HCT116 (cell line): Measurements from ENCODE around the gene ATG16L1. TPM values are rescaled to one million over a fixed set of nuclear protein-coding genes. Genes with fewer than 3 reads are reported as not detected.

ENCODE experiments used
- ATAC-seq: fragments of 200-7000 bp; cut with Tn5 transposase; 2 replicates; pipeline ENCODE4 v1.9.1; 2020; ENCODE audit warnings: mild to moderate bottlenecking, moderate library complexity
- BruUV-seq: library from RNA; stranded (reverse); fragments of 400-500 nt; replicated peaks from 2 replicates; lab custom pipeline; 2021; lab: Mats Ljungman, UMichigan
- CTCF ChIA-PET: fragments of 300-600 bp; sonication (Branson Sonifier 250); formaldehyde crosslinking; loops from one replicate; lab custom pipeline; 2021; ENCODE audit warnings: antibody characterized with exemption; lab: Charles Lee
- POLR2A ChIA-PET: fragments of 300-600, 350-600 bp; sonication (Branson Sonifier 250); formaldehyde crosslinking; loops from one replicate; lab custom pipeline; 2021; ENCODE audit warnings: antibody characterized with exemption; lab: Charles Lee
- RAD21 ChIA-PET, 2 experiments: fragments of 300-600 bp; sonication (Branson Sonifier 250); formaldehyde crosslinking; loops; one replicate each; lab custom pipeline; 2023; ENCODE audit warnings: low total read pairs in 2 of 2; ENCODE audit not compliant: uncharacterized antibody in 2 of 2, unreplicated experiment in 2 of 2, low non-redundant PET in 1 of 2; lab: Charles Lee
- DNase-seq: peaks from one replicate; pipeline ENCODE4 v3.0.0-alpha.2; 2010; ENCODE audit warnings: low read depth, low spot score
- H2AFZ ChIP-seq: fragments of 200-600 bp; shearing (Covaris generic), sonication (generic); 2 replicates; pipeline ENCODE4 v1.6.1; 2017; ENCODE audit warnings: low read depth, mixed run types, mixed read lengths, antibody characterized with exemption, low read length; ENCODE audit not compliant: poor library complexity, severe bottlenecking
- H3K27ac ChIP-seq: 2 replicates; pipeline ENCODE4 v1.5.1; 2012; ENCODE audit warnings: low read depth, low read length
- H3K27me3 ChIP-seq: fragments of 200-600 bp; sonication (generic); 2 replicates; pipeline ENCODE4 v1.6.1; 2016; ENCODE audit warnings: mixed run types, low read length, mixed read lengths; ENCODE audit not compliant: insufficient read depth
- H3K36me3 ChIP-seq, 2 experiments: fragments of 200-500 bp in 1 of 2; fragments of 200-600 bp in 1 of 2; sonication (Bioruptor generic) in 1 of 2; sonication (generic) in 1 of 2; 2 replicates each; pipeline versions ENCODE4 v1.5.1 to v1.6.1; 2014 to 2016; ENCODE audit warnings: low read length in 2 of 2, inconsistent platforms in 1 of 2, mixed read lengths in 1 of 2, mixed run types in 1 of 2; ENCODE audit not compliant: insufficient read depth in 2 of 2, control insufficient read depth in 1 of 2
- H3K4me1 ChIP-seq, 2 experiments: fragments of 200-600 bp in 1 of 2; sonication (generic) in 1 of 2; 2 replicates each; pipeline versions ENCODE4 v1.5.1 to v1.6.1; 2012 to 2017; ENCODE audit warnings: low read length in 2 of 2, inconsistent platforms in 1 of 2, mild to moderate bottlenecking in 1 of 2, mixed read lengths in 1 of 2, mixed run types in 1 of 2, moderate library complexity in 1 of 2; ENCODE audit not compliant: insufficient read depth in 2 of 2, control insufficient read depth in 1 of 2
- H3K4me2 ChIP-seq: fragments of 200-600 bp; sonication (generic); 2 replicates; pipeline ENCODE4 v1.6.1; 2017; ENCODE audit warnings: mixed run types, low read length, mixed read lengths
- H3K4me3 ChIP-seq, 2 experiments: fragments of 200-600 bp in 1 of 2; sonication (generic) in 1 of 2; replicated peaks in 1 of 2; 2 replicates each; pipeline ENCODE4 v1.5.1; 2011 to 2016; ENCODE audit warnings: low read length in 2 of 2, control low read depth in 1 of 2, low read depth in 1 of 2, mild to moderate bottlenecking in 1 of 2, mixed read lengths in 1 of 2, mixed run types in 1 of 2
- H3K79me2 ChIP-seq: fragments of 200-600 bp; sonication (generic); 2 replicates; pipeline ENCODE4 v1.6.1; 2017; ENCODE audit warnings: mild to moderate bottlenecking, mixed run types, low read length, moderate library complexity, mixed read lengths; ENCODE audit not compliant: insufficient read depth
- H3K9ac ChIP-seq: fragments of 200-600 bp; sonication (generic); 2 replicates; pipeline ENCODE4 v1.6.1; 2016; ENCODE audit warnings: low read length, mixed read lengths
- H3K9me2 ChIP-seq: fragments of 200-600 bp; sonication (generic), shearing (Covaris generic); 2 replicates; pipeline ENCODE4 v1.6.1; 2017; ENCODE audit warnings: mixed run types, mild to moderate bottlenecking, moderate library complexity; ENCODE audit not compliant: insufficient read depth
- H3K9me3 ChIP-seq, 2 experiments: fragments of 200-500 bp in 1 of 2; fragments of 200-600 bp in 1 of 2; sonication (Bioruptor generic) in 1 of 2; sonication (generic) in 1 of 2; 2 replicates each; pipeline ENCODE4 v1.6.1; 2014 to 2017; ENCODE audit warnings: low read length in 2 of 2, mixed read lengths in 2 of 2, inconsistent platforms in 1 of 2, low read depth in 1 of 2, mild to moderate bottlenecking in 1 of 2, mixed run types in 1 of 2, moderate library complexity in 1 of 2; ENCODE audit not compliant: control insufficient read depth in 1 of 2, insufficient read depth in 1 of 2
- H4K20me1 ChIP-seq: fragments of 200-600 bp; sonication (generic), shearing (Covaris generic); 2 replicates; pipeline ENCODE4 v1.6.1; 2017; ENCODE audit warnings: mixed run types, mild to moderate bottlenecking, moderate library complexity; ENCODE audit not compliant: insufficient read depth
- CEBPB ChIP-seq: IDR thresholded peaks from 2 replicates; pipeline ENCODE4 v1.6.1; 2012; ENCODE audit warnings: low read depth
- EGR1 ChIP-seq: IDR thresholded peaks from 2 replicates; pipeline ENCODE4 v1.6.1; 2012; ENCODE audit warnings: low read depth
- EZH2phosphoT487 ChIP-seq: fragments of 200-600 bp; IDR thresholded peaks from 2 replicates; pipeline ENCODE4 v1.6.1; 2018; ENCODE audit warnings: antibody characterized with exemption, borderline replicate concordance
- FOSL1 ChIP-seq: IDR thresholded peaks from 2 replicates; pipeline ENCODE4 v1.6.1; 2012; ENCODE audit warnings: low read depth
- RAD21 ChIP-seq: IDR thresholded peaks from 2 replicates; pipeline ENCODE4 v1.6.1; 2012; ENCODE audit warnings: low read depth, mild to moderate bottlenecking
- SIN3A ChIP-seq: IDR thresholded peaks from 2 replicates; pipeline ENCODE4 v1.6.1; 2012; ENCODE audit warnings: low read depth
- SP1 ChIP-seq: IDR thresholded peaks from 2 replicates; pipeline ENCODE4 v1.6.1; 2012; ENCODE audit warnings: low read depth
- YY1 ChIP-seq: IDR thresholded peaks from 2 replicates; pipeline ENCODE4 v1.6.1; 2011; ENCODE audit warnings: low read length, low read depth, moderate library complexity, mild to moderate bottlenecking; ENCODE audit not compliant: insufficient replicate concordance; ENCODE audit errors: extremely low read depth
- ZNF274 ChIP-seq: fragments of 200-500 bp; sonication (Bioruptor generic); IDR thresholded peaks from 2 replicates; pipeline ENCODE4 v1.6.1; 2014; ENCODE audit warnings: mild to moderate bottlenecking, low read depth, low read length, inconsistent platforms
- intact Hi-C: fragments of 100-400 bp; cut with micrococcal nuclease; formaldehyde crosslinking; loops from 2 replicates; pipeline ENCODE4 v1.10.0; 2022
- total RNA-seq: library from RNA; stranded (reverse); gene quantifications from one replicate; pipeline ENCODE4 v1.2.1, GENCODE V29; 2021; ENCODE audit not compliant: unreplicated experiment
- TF ChIP-seq, protein P1 (sequence below): IDR thresholded peaks from 2 replicates; pipeline ENCODE4 v1.6.1; 2011; ENCODE audit warnings: mild to moderate bottlenecking, low read length, moderate library complexity; ENCODE audit not compliant: insufficient replicate concordance; ENCODE audit errors: extremely low read depth
- TF ChIP-seq, protein P2 (sequence below): IDR thresholded peaks from 2 replicates; pipeline ENCODE4 v1.6.1; 2012; ENCODE audit warnings: low read depth
- TF ChIP-seq, protein P3 (sequence below): IDR thresholded peaks from 2 replicates; pipeline ENCODE4 v1.6.1; 2012

ATG16L1 gene
- total RNA-seq, 1 experiment from 2014 or later: 43.4 TPM

DNA sequence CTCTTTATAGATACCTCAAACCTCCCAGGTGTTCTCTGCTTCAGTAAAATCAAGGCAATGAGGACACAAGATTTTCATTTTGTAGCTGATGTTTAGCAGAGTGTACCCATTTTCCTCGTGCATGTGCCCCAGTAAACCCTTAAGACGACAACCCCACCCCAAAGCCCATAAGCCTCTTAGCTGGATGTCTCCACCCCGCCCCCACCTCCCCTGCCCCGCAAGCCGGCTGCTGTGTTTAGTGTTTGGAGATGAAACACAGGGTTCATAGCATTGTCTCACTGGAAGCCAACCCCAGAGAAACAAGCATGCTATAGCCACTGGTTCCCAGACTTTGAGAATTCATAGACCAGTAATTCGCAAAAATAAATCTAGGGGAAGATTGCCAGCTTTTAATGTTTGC lies 50.3 kb downstream of the ATG16L1 start:
- no peaks in the 10 kb centered on the region for H3K27me3 ChIP-seq
- H3K4me2 ChIP-seq: no peak overlapping the region
- H4K20me1 ChIP-seq: no peaks in the 10 kb centered on the region
- CTCF ChIA-PET: no interaction called here
- no peak for DNase-seq
- no peak overlapping the region for H2AFZ ChIP-seq
- no peak overlapping the region for H3K4me3 ChIP-seq
- no peak overlapping the region for H3K27ac ChIP-seq
- no peak overlapping the region for H3K9ac ChIP-seq
- ATAC-seq: no peak
- H3K36me3 ChIP-seq: no peaks in the 10 kb centered on the region
- intact Hi-C loops: no loop called here
- RAD21 ChIA-PET: no interaction called here
- H3K79me2 ChIP-seq: no peaks in the 10 kb centered on the region
- TF ChIP-seq, protein P1, sequence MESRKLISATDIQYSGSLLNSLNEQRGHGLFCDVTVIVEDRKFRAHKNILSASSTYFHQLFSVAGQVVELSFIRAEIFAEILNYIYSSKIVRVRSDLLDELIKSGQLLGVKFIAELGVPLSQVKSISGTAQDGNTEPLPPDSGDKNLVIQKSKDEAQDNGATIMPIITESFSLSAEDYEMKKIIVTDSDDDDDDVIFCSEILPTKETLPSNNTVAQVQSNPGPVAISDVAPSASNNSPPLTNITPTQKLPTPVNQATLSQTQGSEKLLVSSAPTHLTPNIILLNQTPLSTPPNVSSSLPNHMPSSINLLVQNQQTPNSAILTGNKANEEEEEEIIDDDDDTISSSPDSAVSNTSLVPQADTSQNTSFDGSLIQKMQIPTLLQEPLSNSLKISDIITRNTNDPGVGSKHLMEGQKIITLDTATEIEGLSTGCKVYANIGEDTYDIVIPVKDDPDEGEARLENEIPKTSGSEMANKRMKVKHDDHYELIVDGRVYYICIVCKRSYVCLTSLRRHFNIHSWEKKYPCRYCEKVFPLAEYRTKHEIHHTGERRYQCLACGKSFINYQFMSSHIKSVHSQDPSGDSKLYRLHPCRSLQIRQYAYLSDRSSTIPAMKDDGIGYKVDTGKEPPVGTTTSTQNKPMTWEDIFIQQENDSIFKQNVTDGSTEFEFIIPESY: no peak
- no peak for TF ChIP-seq EGR1
- no TSS peak for BruUV-seq
- H3K4me1 ChIP-seq: peaks cover 0 to 4% of the 10 kb centered on the region in 2 experiments; a peak in 2 of 4 replicates
- no peaks in the 10 kb centered on the region for H3K9me2 ChIP-seq
- H3K9me3 ChIP-seq: no peaks in the 10 kb centered on the region
- POLR2A ChIA-PET: no interaction called here

DNA sequence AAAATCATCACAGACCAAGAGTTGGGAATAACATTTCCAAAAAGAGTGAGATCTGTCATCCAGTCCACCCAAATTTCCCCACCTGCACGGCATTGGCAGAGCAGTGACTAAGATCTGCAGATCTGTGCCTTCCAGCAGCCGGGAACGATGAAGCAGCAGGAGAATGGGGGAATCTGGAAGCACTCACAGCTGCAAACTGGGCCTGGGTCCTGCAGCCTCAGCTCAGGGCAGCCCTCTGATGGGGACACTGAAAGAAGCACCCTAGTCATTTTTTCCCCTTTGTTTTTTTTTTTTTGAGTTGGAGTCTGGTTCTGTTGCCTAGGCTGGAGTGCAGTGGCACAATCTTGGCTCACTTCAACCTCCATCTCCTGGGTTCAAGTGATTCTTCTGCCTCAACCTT lies 51.8 kb downstream of the ATG16L1 start:
- no peak overlapping the region for H2AFZ ChIP-seq
- no peaks in the 10 kb centered on the region for H3K79me2 ChIP-seq
- no peaks in the 10 kb centered on the region for H4K20me1 ChIP-seq
- no peak overlapping the region for H3K4me2 ChIP-seq
- ATAC-seq (no peak), DNase-seq (no peak)
- H3K9me3 ChIP-seq: no peaks in the 10 kb centered on the region
- H3K27ac ChIP-seq: no peak overlapping the region
- RAD21 ChIA-PET: no interaction called here
- intact Hi-C loops: no loop called here
- H3K9ac ChIP-seq: no peak overlapping the region
- H3K4me1 ChIP-seq: peaks cover 0 to 6% of the 10 kb centered on the region in 2 experiments; a peak in 2 of 4 replicates
- H3K27me3 ChIP-seq: no peaks in the 10 kb centered on the region
- H3K36me3 ChIP-seq: no peaks in the 10 kb centered on the region
- BruUV-seq: no TSS peak
- no peak overlapping the region for H3K4me3 ChIP-seq
- POLR2A ChIA-PET: no interaction called here
- CTCF ChIA-PET: interaction anchor here (0.7 kb wide), 1 partner anchor 1194 kb away, joined by 3 read pairs; the partner anchor contains the start of gene ARL4C
- H3K9me2 ChIP-seq: no peaks in the 10 kb centered on the region
- TF ChIP-seq SIN3A (no peak), EZH2phosphoT487 (no peak), SP1 (no peak), FOSL1 (no peak), EGR1 (no peak), ZNF274 (no peak), RAD21 (no peak), CEBPB (no peak), YY1 (no peak)
- TF ChIP-seq, protein P2, sequence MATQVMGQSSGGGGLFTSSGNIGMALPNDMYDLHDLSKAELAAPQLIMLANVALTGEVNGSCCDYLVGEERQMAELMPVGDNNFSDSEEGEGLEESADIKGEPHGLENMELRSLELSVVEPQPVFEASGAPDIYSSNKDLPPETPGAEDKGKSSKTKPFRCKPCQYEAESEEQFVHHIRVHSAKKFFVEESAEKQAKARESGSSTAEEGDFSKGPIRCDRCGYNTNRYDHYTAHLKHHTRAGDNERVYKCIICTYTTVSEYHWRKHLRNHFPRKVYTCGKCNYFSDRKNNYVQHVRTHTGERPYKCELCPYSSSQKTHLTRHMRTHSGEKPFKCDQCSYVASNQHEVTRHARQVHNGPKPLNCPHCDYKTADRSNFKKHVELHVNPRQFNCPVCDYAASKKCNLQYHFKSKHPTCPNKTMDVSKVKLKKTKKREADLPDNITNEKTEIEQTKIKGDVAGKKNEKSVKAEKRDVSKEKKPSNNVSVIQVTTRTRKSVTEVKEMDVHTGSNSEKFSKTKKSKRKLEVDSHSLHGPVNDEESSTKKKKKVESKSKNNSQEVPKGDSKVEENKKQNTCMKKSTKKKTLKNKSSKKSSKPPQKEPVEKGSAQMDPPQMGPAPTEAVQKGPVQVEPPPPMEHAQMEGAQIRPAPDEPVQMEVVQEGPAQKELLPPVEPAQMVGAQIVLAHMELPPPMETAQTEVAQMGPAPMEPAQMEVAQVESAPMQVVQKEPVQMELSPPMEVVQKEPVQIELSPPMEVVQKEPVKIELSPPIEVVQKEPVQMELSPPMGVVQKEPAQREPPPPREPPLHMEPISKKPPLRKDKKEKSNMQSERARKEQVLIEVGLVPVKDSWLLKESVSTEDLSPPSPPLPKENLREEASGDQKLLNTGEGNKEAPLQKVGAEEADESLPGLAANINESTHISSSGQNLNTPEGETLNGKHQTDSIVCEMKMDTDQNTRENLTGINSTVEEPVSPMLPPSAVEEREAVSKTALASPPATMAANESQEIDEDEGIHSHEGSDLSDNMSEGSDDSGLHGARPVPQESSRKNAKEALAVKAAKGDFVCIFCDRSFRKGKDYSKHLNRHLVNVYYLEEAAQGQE: no peak
- TF ChIP-seq, protein P1: no peak
- TF ChIP-seq, protein P3, sequence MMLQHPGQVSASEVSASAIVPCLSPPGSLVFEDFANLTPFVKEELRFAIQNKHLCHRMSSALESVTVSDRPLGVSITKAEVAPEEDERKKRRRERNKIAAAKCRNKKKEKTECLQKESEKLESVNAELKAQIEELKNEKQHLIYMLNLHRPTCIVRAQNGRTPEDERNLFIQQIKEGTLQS: no peak
